A375 (cell line): ENCODE data around the gene POLE2. TPM values are rescaled to one million over a fixed set of nuclear protein-coding genes. Genes with fewer than 3 reads are reported as not detected.

ENCODE experiments used
- small RNA-seq: library from RNA; depleted of rRNA; stranded (forward); fragments of <200 nt; gene quantifications from one replicate; pipeline ENCODE3, GENCODE V24; 2014
- total RNA-seq: library from RNA; depleted of rRNA; stranded (reverse); fragments of >200 nt; shearing (Covaris generic); gene quantifications from 2 replicates; pipeline ENCODE4 v1.2.3, GENCODE V29; 2014; rRNA removed

The POLE2 gene, protein sequence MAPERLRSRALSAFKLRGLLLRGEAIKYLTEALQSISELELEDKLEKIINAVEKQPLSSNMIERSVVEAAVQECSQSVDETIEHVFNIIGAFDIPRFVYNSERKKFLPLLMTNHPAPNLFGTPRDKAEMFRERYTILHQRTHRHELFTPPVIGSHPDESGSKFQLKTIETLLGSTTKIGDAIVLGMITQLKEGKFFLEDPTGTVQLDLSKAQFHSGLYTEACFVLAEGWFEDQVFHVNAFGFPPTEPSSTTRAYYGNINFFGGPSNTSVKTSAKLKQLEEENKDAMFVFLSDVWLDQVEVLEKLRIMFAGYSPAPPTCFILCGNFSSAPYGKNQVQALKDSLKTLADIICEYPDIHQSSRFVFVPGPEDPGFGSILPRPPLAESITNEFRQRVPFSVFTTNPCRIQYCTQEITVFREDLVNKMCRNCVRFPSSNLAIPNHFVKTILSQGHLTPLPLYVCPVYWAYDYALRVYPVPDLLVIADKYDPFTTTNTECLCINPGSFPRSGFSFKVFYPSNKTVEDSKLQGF
- total RNA-seq: 11.4 and 13.8 TPM in 2 replicates

DNA sequence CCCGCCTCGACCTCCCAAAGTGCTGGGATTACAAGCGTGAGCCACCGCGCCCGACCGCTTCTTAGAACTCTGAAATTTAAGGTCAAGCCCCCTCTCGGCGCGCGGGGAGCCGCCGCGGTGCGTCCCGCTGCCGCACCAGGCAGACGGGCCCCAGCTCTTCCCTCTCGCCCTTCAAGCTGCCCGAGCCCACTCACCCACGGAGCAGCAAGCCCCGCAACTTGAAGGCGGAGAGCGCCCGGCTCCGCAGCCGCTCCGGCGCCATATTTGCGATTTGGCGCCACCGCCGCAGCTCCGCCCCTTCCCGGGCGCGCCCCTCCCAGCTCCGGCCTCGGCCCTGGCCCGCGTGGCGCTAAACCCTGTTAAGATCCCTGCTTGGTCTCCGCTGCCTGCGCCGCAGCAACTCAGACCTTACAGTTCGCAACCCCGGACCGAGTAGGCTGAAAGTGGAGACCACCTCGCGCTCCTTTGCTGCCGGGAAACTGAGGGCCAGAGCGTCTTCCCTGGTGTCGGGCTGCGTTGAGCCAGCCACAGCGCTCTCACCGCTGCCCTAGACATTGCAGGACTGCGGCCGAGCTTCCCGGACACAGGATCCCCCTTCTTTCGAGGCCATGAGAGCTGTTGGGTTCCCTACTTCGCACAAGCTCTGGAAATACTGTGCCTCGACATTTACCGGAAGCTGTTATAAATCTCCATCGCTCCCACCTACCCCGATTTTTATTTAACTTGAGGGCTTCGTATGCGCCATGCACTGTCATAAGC lies at the start of gene POLE2:
Gene POLE2, minus strand, starts transcription at position 273 of the 759 bp plus-strand sequence. Its CDS starts 11 bp downstream, at position 262.

DNA sequence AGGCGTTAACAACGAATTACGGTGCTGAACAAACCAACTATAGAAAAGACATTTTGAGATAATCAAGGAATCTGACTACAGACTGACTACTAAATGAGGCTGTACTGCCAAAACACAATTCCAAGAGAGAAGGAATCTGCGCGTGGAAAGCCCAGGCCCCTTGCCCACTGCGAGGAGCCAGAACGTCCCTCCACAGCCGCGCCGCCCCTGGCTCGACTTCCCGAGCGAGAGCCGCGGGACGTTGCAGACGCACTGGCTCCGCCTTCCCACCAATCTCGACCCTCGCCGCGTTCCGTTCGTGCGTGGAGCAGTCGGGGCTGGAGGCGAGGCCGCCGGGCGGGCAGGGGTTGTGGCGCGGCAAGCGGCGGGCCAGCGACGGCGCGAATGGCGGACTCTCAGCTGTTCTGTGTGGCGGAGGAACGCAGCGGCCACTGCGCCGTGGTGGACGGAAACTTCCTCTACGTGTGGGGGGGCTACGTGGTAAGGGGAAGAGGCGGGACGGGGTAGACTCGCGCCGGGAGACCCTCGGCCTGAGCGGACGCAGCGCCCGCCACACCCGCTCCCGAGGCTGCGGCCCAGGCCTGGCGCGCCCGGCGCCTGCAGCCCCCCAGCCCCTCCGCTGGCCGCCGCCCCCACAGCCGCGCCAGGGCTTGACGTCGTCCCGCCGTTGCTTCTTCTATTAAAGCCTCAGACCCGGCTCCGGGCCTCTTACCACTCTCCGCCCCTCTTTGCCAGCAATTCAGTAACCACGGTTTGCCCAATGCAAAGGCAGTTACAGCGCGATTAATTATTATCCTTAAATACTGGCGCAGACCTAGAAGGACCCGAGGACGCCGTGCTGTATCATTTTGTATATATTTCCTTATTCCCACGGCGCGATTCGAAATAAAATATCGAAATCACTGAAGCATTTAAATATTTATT lies 5.1 kb upstream of the POLE2 start, which contains the start of gene KLHDC1:
Gene KLHDC1, plus strand, starts transcription at position 310 of the 924 bp plus-strand sequence. Its CDS starts 75 bp downstream, at position 385.

DNA sequence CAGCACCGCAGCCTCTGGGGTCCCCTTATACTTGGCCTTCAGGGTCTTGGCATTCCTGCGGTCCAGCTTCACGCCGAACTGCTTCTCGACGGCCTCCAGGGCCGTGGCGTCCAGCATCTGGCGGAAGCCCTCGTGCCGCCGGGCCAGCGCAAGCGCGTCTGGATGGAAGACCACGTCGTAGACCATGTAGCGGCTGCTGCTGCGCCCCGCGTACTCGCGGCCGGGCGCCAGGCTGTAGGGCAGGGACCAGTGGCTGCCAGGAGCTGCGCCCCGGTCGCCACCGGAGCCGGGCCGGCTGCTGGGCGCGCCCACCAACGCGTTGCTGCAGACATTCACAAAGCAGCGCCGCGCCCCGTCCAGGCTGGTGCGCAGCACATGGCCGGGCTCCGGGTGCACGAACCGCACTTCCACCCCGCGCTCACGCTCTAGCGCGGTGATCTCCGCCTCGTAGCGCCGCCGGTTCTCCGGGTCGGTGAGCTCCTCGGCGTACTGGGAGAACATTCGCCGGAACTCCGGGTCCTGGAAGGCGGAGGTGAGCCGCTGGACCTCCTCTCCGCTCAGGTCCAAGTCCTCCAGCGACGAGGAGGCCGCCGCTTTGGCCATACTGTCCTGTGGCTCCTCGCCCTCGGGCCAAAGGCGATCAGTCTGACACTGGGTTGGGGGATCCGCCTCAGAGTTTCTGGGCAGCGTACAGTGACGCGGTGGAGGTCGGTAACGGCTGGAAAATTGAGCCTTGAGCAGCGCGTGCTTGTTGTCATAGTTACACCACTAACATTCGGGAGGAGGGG lies 53.3 kb downstream of the POLE2 start, which contains the start of gene DNAAF2:
Gene DNAAF2, minus strand, starts transcription at position 698 of the 788 bp plus-strand sequence. Its CDS starts 95 bp downstream, at position 603.

DNA sequence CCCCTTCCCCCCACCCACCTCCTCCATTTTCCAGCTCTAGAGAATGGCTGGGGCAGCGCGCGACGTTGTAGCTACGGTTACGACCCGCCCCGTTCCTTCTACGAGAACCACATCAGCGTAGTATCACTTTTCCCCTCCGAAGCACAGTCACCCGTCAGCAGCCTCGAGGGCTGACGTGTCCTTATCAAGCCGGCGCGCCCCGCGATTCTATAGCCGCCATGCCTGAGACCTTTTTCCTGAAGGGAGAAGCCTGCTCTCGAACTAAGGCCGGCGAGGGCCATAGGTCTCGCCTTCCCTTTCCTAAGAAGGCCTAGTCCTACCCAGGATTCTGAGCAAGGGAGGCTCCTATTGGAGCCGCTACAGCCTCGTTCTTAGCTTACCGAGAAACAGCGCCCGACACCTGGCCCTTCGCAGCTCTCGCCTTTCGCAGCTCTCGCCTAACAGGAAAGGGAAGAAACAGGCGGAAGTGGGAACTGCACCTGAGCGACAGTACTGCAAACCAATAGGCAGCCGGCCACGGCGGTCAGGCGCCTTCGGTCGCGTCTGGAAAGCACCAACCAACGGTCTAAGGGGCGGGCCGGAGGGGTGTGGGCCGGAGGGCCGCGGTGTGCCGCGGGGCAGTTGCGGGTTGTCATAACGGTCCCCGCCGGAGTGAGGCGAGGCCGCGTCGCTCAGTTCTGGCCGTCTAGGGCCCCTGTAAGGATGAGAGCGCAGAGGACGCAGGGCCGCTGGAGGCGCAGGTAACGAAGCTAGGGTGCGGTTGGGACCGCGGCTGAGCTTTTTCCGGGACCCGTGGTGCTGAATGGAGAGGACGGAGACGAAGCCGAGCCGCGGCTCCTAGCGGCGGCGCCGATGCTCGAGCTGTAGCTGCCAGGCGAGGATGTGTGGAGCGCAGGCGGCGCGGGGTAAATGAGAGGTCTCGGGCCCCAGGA lies 67.6 kb downstream of the POLE2 start, which contains the start of the genes MGAT2 and RPL36AL:
Gene MGAT2, plus strand, starts transcription at position 618 of the 932 bp plus-strand sequence. CDS start 470 bp downstream, outside the sequence.
Gene RPL36AL, minus strand, starts transcription at position 445 of the 932 bp plus-strand sequence. CDS start 1,522 bp downstream, outside the sequence.

DNA sequence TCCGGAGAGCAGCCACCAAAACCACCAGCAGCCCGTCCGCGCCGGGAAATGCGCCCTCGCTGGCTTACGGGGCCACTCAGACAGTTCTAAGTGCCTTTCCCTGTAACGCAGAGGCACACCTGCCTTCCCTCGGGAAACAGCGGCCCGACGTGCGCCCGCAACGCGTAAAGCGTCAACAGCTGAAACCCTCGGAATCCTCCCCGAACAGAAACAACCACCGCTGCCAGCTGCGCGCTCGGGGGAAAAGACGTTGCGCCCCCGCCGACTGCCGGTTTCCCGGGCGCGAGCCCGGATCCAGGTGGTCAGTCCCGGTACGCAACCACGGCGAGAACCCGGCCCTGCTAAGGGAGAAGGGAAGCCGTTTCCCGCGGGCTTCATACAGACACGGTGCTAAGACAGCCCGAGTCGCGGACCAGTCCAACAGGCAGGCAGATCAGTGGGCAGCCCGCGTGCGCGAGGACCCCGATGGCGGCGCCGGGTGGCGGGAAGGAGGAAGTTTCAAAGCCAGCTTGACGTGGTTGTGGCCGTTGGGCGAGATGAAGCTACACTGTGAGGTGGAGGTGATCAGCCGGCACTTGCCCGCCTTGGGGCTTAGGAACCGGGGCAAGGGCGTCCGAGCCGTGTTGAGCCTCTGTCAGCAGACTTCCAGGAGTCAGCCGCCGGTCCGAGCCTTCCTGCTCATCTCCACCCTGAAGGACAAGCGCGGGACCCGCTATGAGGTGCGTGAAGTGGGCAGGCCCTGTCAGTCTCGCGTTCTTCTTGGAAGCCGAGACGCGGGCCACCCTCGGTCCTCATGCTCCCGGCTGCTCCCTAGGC lies 89.3 kb downstream of the POLE2 start, which contains the start of gene LRR1:
Gene LRR1, plus strand, starts transcription at position 456 of the 816 bp plus-strand sequence. Its CDS starts 81 bp downstream, at position 537.

Small RNA genes within 50 kb of the gene (small RNA-seq; reads per million reads assigned to genes)
- not detected for gene AL139099.3
- gene RNU6ATAC30P: not detected

Other genes starting within 250 kb of the POLE2 start
- 1,204 and 1,314 TPM in 2 replicates for gene RPS29, start 101.8 kb downstream of the POLE2 start, total RNA-seq
- gene LRR1, start 89.3 kb downstream of the POLE2 start, total RNA-seq: 23.2 and 25.0 TPM in 2 replicates
- gene RPL36AL, start 67.6 kb downstream of the POLE2 start, total RNA-seq: 290 and 329 TPM in 2 replicates
- 26.9 and 27.3 TPM in 2 replicates for gene MGAT2, start 67.4 kb downstream of the POLE2 start, total RNA-seq
- 12.9 and 17.6 TPM in 2 replicates for gene DNAAF2, start 53.0 kb downstream of the POLE2 start, total RNA-seq
- gene KLHDC1, start 4.9 kb upstream of the POLE2 start, total RNA-seq: 0.68 and 0.80 TPM in 2 replicates
- 44.6 and 46.9 TPM in 2 replicates for gene KLHDC2, start 79.9 kb upstream of the POLE2 start, total RNA-seq
- 32.3 and 35.5 TPM in 2 replicates for gene NEMF, start 164.6 kb upstream of the POLE2 start, total RNA-seq
- 37.2 and 40.3 TPM in 2 replicates for gene ARF6, start 204.9 kb upstream of the POLE2 start, total RNA-seq